ENCODE measurements around the gene TREM2.
"Not testable (repeated sequence)": the region's sequence is repeated elsewhere in the genome, so short reads cannot be mapped to it uniquely, and the experiment has no call there.

Gene TREM2

DNA sequence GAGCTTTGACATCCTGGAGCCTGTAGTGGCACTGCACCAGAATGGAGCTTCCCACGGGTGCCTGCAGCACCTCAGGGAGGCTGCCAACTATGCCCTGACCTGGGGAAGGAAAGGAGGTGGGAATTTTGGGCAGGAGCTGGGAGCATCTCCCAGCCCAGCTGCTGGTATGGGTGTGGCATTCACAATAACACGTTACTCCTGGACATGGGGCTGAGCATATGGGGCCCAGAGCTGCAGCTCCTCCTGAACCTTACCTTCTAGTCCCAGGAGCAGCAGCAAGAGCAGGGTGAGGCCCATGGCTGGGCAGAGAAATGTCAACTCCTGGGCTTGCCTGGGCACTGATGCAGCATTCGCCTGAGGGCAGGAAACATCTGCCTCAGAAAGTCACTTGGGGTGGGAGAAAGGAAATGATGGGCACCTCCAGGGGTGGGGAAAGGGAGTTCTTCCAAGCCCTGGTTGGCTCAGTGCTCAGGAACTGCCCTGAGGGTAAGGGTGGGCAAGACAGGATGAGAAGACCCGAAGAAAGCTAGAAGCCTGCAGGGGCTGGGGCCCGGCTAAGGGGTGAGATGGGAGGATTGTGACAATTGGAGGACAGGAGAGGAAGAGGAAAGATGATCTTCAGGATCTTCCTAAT, 8.8 kb downstream of the TREM2 start, which contains the start of gene TREML1:
Gene TREML1, minus strand, starts transcription at position 356 of the 634 bp plus-strand sequence. Its CDS starts 59 bp downstream, at position 297.
- DNase-seq, result no peak

DNA sequence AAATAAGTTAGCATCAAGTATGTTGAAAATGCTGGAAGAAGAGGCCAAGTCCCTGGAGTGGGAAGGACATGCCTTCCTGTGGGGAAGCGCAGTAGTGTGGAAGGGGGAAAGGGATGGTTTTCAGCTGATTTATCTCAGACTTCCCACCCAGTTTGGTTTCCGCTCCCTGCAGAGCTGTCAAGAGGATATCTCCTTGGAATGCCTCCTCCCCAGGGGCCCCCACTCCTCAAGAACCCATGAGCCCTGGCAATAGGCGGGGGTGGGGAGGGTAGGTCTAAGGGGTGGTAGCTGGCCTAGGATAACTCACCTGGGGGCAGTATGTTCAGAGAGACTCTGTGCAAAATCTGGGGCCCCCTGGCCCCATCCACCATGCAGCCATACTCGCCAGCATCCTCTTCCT, 9.5 kb downstream of the TREM2 start:
- DNase-seq, result no peak

DNA sequence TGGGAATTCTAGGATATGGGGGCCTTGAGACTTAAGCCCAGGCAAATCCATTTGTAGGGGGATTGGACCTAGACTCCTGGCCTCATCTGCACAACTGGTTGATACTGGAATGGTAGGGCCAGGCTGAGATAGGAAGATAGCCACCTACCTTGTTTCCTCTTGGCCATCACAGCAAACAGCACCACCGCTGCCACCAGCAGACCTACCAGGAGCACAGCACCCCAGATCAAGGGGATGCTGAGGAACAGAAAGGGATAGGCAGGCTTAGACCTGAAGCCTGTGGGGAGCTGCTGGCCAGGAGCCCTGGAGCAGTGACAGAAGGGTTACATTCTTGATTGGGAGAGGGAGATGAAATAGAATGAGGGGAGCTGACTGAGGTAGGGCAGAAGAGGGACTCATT, 12.2 kb downstream of the TREM2 start:
- no peak for DNase-seq

DNA sequence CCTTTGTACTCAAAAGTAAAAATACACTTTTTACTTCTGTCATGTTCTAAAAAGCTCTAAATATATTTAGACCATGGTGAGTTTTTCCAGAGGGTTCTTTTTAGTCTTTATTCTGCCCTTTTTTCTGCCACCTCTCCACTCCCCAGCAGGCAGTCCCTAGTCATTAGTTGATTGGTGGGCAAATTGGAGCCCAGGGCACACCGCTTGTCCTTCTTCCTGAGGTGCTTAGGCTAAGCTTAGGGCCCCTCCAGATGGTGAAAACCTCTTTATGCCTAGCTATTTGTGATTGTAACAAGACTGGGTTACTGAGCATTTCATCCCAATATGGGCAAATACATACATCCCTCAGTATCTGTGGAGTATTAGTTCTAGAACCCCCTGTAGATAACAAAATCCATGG, 15.0 kb downstream of the TREM2 start:
- no peak for DNase-seq

DNA sequence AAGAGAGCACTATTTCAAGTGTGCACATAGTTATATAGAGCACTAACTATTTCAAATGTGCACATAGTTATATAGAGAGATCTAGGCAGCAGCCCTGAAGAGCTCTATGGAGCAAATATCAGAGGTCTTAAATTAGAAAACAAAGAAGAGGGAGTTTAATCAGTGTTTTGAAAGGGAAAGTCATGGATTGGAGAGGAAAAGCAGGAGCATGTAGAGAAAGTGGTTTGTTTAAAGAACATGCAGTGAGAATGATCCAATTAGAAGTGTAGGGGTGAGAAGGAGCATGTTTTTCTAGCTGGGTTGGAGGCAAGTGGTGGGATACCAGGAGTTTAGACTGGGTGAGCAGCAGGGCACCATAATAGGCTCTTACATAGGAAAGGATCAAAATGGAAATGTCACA, 26.0 kb downstream of the TREM2 start:
- no peak for DNase-seq

DNA sequence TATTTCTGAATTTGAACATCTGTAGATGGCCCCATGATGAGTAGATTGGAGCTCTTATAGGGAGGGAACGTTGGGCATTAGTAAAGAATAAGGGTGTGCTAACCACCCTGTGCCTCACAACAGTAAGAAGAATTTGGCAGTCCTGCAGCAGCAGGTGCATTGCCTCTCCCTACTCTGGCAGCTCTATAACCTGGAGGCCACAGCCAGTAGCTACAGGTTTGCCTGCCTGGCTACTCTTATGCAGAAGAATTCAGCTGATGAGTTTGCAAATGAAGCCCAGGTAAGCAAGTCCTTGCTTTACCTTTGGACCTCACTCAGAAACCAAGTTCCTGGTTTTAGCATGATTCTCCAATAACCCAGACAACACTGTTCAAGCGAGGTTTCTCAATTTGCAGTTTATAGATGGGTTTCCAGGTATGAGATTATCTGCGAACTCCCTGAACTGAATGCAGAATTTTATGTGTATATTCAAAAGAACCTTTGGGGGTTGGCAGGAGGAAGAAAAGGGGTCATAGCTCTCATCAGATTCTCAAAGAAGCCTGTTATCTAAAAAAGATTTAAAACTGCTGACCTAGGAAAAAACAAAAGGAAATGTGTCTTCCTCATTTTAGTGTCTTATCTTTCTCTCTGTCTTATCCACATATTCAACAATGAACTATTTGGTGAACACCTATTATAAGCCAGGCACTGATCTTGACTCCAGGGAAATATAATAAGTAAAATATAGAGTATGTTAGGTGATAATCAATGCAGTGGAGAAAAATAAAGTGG, 27.7 kb downstream of the TREM2 start:
- DNase-seq, result no peak

DNA sequence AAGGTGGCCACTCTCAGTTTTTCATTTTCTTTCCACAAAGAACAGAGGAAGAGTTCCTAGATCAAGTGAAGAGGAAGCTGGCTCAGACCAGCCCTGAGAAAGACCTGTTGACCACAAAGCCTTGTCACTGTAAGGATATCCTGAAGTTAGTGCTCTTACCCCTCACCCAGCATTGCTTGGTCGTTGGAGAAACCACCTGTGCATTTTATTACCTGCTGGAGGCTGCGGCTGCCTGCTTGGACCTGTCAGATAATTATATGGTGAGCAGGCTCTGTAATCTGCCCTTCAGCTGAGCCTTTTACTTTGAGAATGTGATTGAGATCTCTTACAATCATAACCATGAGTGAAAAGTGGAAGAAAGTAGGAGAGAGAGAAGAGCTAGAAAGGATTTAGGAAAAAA, 30.7 kb downstream of the TREM2 start:
- no peak for DNase-seq

DNA sequence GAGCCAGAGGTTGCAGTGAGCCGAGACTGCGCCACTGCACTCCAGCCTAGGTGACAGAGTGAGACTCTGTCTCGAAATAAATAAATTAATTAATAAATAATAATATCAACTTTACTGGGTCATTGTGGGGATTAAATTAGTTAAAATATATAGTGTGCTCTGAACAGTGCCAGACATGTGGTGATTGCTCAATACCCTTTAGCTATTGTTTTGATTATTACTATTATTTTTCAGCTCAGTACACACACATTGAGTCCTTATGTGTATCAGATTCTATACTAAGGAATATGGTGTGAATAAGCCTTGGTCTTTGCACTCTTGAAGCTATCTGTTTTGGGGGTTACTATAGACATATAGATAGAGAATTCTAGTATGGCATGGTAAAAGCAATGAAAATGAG, 37.6 kb downstream of the TREM2 start:
- no peak for DNase-seq

DNA sequence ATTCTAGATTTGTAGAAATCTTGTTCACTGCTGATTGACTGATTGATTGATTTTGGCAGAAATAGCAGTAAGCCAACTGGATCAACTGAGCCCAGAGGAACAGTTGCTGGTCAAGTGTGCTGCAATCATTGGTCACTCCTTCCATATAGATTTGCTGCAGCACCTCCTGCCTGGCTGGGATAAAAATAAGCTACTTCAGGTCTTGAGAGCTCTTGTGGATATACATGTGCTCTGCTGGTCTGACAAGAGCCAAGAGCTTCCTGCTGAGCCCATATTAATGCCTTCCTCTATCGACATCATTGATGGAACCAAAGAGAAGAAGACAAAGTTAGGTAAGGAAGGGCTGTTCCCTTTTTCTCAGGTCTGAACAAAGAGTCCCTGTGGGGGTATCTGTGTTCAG, 40.0 kb downstream of the TREM2 start:
- DNase-seq, result no peak

DNA sequence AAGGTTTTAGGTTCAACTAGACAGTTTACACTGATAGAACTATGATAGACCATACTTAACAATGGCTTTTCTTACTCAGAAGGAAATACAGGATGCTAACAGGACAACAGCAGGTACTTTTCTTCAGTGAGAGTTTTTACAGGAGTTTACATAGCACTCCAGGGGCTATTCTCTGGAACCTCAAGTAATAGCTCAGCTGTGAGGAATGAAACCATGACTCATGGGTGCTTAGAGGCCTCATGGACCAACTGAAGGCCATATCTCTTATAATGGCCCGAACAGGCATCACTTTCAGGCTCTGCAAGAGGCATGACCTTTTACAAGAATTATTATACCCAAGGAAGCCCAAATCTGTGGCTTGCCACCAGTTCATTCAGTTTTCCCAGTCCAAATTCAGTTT, 40.5 kb downstream of the TREM2 start:
- DNase-seq, result no peak

DNA sequence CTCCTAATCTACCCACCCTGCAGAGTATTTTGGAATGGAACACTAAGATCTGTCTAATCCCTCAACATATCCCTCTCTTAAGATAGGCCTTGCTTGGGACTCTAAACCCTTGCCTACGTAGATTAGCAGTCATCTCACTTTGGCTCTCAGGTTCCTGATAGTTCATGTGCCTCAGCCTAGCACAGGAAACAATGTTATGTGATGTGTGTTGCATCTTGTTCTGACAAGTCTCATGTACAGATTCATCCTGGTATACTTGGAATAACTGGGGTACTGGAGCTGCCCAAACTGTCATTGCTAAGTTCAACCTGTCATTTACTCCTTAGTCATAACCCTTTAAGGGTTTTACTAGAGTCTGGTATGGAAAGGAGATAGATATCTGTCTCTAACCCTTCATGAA, 42.9 kb downstream of the TREM2 start:
- DNase-seq, result no peak

DNA sequence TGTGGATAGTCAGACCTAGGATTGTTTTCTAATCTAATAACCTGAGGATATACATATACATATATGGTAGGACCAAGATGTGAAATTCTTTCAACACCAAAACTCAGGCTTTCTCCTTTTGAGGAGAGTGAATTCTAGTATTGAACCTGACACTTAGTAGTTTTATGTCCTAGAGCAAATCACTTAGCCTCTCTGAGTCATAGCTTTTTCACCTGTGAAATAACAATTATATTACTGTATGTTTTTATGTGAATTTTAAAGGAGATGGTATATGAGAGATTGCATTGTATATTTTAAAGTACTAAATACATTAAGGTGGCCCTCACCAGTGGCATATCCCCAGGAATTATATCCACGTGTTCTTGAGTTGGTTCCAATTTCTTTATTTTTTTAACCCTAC, 43.4 kb downstream of the TREM2 start:
- no peak for DNase-seq

DNA sequence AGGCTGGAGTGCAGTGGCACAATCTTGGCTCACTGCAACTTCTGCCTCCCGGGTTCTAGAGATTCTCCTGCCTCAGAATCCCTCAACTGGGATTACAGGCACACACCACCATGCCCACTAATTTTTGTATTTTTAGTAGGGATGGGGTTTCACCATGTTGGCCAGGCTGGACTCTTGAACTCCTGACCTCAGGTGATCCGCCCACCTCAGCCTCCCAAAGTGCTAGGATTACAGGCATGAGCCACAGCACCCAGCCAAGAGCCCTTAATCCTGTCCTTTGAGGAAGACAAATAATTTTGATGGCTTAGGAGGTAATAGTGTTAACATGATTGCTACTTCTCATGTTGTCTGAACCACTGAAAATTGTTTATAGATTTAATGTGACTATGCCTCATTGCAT, 47.9 kb downstream of the TREM2 start:
- not testable (repeated sequence) for DNase-seq

DNA sequence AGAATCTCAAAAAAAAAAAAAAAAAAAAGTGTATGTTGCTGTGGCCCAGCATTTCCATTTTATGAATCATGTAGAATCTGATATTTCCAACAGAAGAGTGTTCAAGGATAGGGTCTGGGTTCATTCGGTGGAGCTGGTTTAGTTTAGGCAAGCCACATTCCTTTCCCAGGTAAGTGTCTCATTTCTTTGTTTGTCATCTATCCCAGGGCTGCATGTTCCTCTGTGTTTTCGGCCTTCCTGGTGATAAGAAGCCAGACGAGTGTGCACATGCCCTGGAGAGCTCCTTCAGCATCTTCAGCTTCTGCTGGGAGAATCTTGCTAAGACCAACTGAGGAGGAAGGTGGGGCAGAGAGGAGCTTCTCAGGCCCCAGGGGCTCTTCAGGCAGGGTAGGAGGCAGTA, 51.9 kb downstream of the TREM2 start:
- no peak for DNase-seq

Data from activated CD4-positive, CD25-positive, alpha-beta regulatory T cell (primary cell).